Glutamatergic neuron (in vitro differentiated cells): ENCODE results near the gene CLEC10A. TPM values are rescaled to one million over a fixed set of nuclear protein-coding genes. Genes with fewer than 3 reads are reported as not detected.

Source experiments
- DNase-seq: peaks from one replicate; pipeline ENCODE4 v3.0.0; 2022
- H3K27ac Mint-ChIP-seq: one replicate; pipeline ENCODE4 v1.8.0; 2020; ENCODE audit warnings: mild to moderate bottlenecking, mixed read lengths, inconsistent platforms; ENCODE audit not compliant: unreplicated experiment
- H3K27me3 Mint-ChIP-seq: one replicate; pipeline ENCODE4 v1.8.0; 2020; ENCODE audit warnings: mild to moderate bottlenecking, moderate library complexity, mixed read lengths, inconsistent platforms; ENCODE audit not compliant: unreplicated experiment
- H3K36me3 Mint-ChIP-seq: one replicate; pipeline ENCODE4 v1.8.0; 2020; ENCODE audit warnings: mild to moderate bottlenecking, mixed read lengths, inconsistent platforms; ENCODE audit not compliant: unreplicated experiment
- H3K4me1 Mint-ChIP-seq: one replicate; pipeline ENCODE4 v1.8.0; 2020; ENCODE audit warnings: mild to moderate bottlenecking, low read depth, mixed read lengths, inconsistent platforms; ENCODE audit not compliant: unreplicated experiment
- H3K4me3 Mint-ChIP-seq: one replicate; pipeline ENCODE4 v1.8.0; 2020; ENCODE audit warnings: mild to moderate bottlenecking, mixed read lengths, inconsistent platforms; ENCODE audit not compliant: unreplicated experiment
- H3K9me3 Mint-ChIP-seq: one replicate; pipeline ENCODE4 v1.8.0; 2020; ENCODE audit warnings: mild to moderate bottlenecking, moderate library complexity, mixed read lengths, inconsistent platforms; ENCODE audit not compliant: unreplicated experiment
- CTCF ChIP-seq: fragments of 200-600 bp; sonication (generic); IDR thresholded peaks from one replicate; pipeline ENCODE4 v1.5.0; 2021; ENCODE audit not compliant: partially characterized antibody, unreplicated experiment
- total RNA-seq: library from RNA; stranded (reverse); fragmentation: NEBNext Ultra II Directional; extraction: Animal tissue kit (Norgen Biotek cat#: 25700); gene quantifications from one replicate; pipeline ENCODE4 v1.2.1, GENCODE V29; 2021; ENCODE audit not compliant: unreplicated experiment

Gene CLEC10A
- total RNA-seq, 1 donor from 2014 or later = not detected

GRCh38 chr17:7045492-7046126 is 34.4 kb downstream of the CLEC10A start:
- Mint-ChIP-seq H3K9me3 (peaks cover 4% of the 10 kb centered on the region), H3K4me3 (peak overlapping the region; percentile 76), H3K36me3 (no peaks in the 10 kb centered on the region), H3K27ac (no peak overlapping the region), H3K4me1 (peaks cover 8% of the 10 kb centered on the region), H3K27me3 (peaks cover 16% of the 10 kb centered on the region)
- DNase-seq = no peak
- peak; percentile 68 for TF ChIP-seq CTCF

GRCh38 chr17:7043497-7044198 is 36.4 kb downstream of the CLEC10A start, which contains the start of gene SLC16A11:
Gene SLC16A11, minus strand, starts transcription at chr17:7044092. Its CDS starts 579 bp downstream, at chr17:7043513.
- DNase-seq = peak; percentile 55
- H3K36me3 Mint-ChIP-seq = no peaks in the 10 kb centered on the region
- peaks cover 18% of the 10 kb centered on the region for H3K27me3 Mint-ChIP-seq
- peaks cover 8% of the 10 kb centered on the region for H3K4me1 Mint-ChIP-seq
- no peak for TF ChIP-seq CTCF
- no peak within 1 kb of the TSS for H3K27ac Mint-ChIP-seq
- H3K9me3 Mint-ChIP-seq = peaks cover 4% of the 10 kb centered on the region
- H3K4me3 Mint-ChIP-seq = peak within 1 kb of the TSS; percentile 69

GRCh38 chr17:7043182-7043496 is 36.9 kb downstream of the CLEC10A start:
- peak overlapping the region; percentile 69 for H3K4me3 Mint-ChIP-seq
- peaks cover 8% of the 10 kb centered on the region for H3K4me1 Mint-ChIP-seq
- no peak for DNase-seq
- TF ChIP-seq CTCF = no peak
- peaks cover 18% of the 10 kb centered on the region for H3K27me3 Mint-ChIP-seq
- H3K27ac Mint-ChIP-seq = no peak overlapping the region
- H3K9me3 Mint-ChIP-seq = peaks cover 4% of the 10 kb centered on the region
- no peaks in the 10 kb centered on the region for H3K36me3 Mint-ChIP-seq

GRCh38 chr17:7042501-7043181 is 37.4 kb downstream of the CLEC10A start:
- Mint-ChIP-seq H3K27ac (no peak overlapping the region), H3K9me3 (peaks cover 4% of the 10 kb centered on the region), H3K27me3 (peaks cover 18% of the 10 kb centered on the region), H3K36me3 (no peaks in the 10 kb centered on the region), H3K4me1 (peaks cover 8% of the 10 kb centered on the region), H3K4me3 (peak overlapping the region; percentile 69)
- TF ChIP-seq CTCF = no peak
- no peak for DNase-seq
